ENCODE data around the gene SLC6A11.

SLC6A11 gene

DNA sequence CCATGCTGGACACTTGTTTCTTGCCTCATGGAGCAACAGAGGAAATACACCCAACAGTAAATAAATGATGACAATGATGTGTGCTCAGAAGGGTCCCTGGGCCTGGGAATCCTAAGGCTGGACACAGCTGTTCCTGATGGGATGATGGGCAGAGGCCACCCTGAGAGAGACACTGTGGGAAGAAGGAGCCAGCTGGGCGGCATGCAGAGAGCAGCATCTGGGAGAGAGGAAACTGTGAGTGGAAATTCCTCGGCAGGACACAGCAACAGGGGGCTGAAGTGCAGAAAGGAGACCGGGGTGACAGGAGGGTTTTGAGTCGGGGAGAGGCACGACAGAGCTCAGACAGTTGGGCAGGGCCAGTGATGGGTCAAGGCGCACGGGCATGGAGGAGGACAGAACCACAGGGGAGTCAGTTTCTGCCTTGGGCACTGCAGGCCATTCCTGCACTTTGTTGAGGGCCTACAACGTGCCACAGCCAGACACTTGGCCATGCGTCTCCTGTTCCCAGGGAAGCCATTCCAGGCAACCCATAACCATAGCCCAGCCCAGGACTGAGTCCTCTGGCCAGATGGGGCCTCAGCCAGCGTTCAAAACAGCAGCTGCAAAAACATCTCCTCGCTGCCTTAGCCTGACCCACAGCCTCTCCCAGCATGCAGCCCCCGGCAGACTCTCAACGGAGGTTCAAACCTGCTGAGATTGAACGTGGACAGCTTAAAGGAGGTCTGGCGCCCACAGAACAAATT is 139.9 kb downstream of the SLC6A11 start:
- TF ChIP-seq ZFP30 (CRISPR knock-in tag; IDR thresholded peaks at IDR 0.05), result no peak
- TF ChIP-seq PPARA (CRISPR knock-in tag; IDR thresholded peaks at IDR 0.05; ENCODE audit: borderline replicate concordance), result no peak
- no peak for TF ChIP-seq TOX (CRISPR knock-in tag; IDR thresholded peaks at IDR 0.05; ENCODE audit: borderline replicate concordance)
- TF ChIP-seq ZNF565 (CRISPR knock-in tag; conservative IDR thresholded peaks at IDR 0.05; ENCODE audit: low read depth), result no peak
- no peak for TF ChIP-seq TCF4 (CRISPR knock-in tag; IDR thresholded peaks at IDR 0.05; ENCODE audit: borderline replicate concordance)
- TF ChIP-seq ARNTL (CRISPR knock-in tag; IDR thresholded peaks at IDR 0.05; ENCODE audit: borderline replicate concordance, low read depth), result no peak
- TF ChIP-seq ZNF8 (CRISPR knock-in tag; IDR thresholded peaks at IDR 0.05), result no peak
- TF ChIP-seq, protein P1, sequence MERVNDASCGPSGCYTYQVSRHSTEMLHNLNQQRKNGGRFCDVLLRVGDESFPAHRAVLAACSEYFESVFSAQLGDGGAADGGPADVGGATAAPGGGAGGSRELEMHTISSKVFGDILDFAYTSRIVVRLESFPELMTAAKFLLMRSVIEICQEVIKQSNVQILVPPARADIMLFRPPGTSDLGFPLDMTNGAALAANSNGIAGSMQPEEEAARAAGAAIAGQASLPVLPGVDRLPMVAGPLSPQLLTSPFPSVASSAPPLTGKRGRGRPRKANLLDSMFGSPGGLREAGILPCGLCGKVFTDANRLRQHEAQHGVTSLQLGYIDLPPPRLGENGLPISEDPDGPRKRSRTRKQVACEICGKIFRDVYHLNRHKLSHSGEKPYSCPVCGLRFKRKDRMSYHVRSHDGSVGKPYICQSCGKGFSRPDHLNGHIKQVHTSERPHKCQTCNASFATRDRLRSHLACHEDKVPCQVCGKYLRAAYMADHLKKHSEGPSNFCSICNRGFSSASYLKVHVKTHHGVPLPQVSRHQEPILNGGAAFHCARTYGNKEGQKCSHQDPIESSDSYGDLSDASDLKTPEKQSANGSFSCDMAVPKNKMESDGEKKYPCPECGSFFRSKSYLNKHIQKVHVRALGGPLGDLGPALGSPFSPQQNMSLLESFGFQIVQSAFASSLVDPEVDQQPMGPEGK (CRISPR knock-in tag; IDR thresholded peaks at IDR 0.05; ENCODE audit: borderline replicate concordance), result no peak
- TF ChIP-seq RARB (CRISPR knock-in tag; IDR thresholded peaks at IDR 0.05), result no peak
- TF ChIP-seq SNAI2 (CRISPR knock-in tag; IDR thresholded peaks at IDR 0.05), result no peak
- TF ChIP-seq, protein P2, sequence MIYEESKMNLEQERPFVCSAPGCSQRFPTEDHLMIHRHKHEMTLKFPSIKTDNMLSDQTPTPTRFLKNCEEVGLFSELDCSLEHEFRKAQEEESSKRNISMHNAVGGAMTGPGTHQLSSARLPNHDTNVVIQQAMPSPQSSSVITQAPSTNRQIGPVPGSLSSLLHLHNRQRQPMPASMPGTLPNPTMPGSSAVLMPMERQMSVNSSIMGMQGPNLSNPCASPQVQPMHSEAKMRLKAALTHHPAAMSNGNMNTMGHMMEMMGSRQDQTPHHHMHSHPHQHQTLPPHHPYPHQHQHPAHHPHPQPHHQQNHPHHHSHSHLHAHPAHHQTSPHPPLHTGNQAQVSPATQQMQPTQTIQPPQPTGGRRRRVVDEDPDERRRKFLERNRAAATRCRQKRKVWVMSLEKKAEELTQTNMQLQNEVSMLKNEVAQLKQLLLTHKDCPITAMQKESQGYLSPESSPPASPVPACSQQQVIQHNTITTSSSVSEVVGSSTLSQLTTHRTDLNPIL (CRISPR knock-in tag; IDR thresholded peaks at IDR 0.05; ENCODE audit: low read depth), result no peak
- TF ChIP-seq CSDC2 (CRISPR knock-in tag; IDR thresholded peaks at IDR 0.05), result no peak
- no peak for TF ChIP-seq ZNF70 (CRISPR knock-in tag; IDR thresholded peaks at IDR 0.05)
- TF ChIP-seq ISL1 (CRISPR knock-in tag; IDR thresholded peaks at IDR 0.05), result no peak
- ATAC-seq, result no peak

DNA sequence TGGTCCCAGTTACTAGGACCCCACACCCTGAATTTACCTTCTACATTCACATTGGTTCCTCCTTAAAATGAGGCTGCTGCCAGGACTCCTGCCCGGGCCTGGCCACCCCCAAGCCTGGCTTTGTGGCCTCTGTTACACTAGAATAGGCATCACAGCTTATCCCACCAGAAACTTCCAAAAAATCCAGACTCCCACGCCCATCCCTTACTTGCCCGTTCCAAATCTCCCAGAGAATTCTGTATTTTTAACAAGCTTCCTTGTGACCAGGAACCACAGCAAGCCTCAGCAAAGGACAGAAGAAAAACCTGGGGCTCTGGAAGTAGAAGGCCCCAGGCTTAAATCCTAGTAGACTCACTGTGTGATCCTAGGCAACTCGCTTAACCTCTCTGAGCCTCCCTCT is 140.5 kb downstream of the SLC6A11 start:
- TF ChIP-seq GLIS3 (CRISPR knock-in tag; IDR thresholded peaks at IDR 0.05) (no peak), OSR1 (CRISPR knock-in tag; IDR thresholded peaks at IDR 0.05) (no peak), ZNF70 (CRISPR knock-in tag; IDR thresholded peaks at IDR 0.05) (no peak), TCF4 (CRISPR knock-in tag; IDR thresholded peaks at IDR 0.05; ENCODE audit: borderline replicate concordance) (no peak), ZFP30 (CRISPR knock-in tag; IDR thresholded peaks at IDR 0.05) (no peak), ARNTL (CRISPR knock-in tag; IDR thresholded peaks at IDR 0.05; ENCODE audit: borderline replicate concordance, low read depth) (no peak), ZFP3 (CRISPR knock-in tag; IDR thresholded peaks at IDR 0.05) (no peak), ESRRG (CRISPR knock-in tag; IDR thresholded peaks at IDR 0.05) (no peak), RARB (CRISPR knock-in tag; IDR thresholded peaks at IDR 0.05) (no peak), ZNF8 (CRISPR knock-in tag; IDR thresholded peaks at IDR 0.05) (no peak), ZNF565 (CRISPR knock-in tag; conservative IDR thresholded peaks at IDR 0.05; ENCODE audit: low read depth) (no peak)
- TF ChIP-seq, protein P3, sequence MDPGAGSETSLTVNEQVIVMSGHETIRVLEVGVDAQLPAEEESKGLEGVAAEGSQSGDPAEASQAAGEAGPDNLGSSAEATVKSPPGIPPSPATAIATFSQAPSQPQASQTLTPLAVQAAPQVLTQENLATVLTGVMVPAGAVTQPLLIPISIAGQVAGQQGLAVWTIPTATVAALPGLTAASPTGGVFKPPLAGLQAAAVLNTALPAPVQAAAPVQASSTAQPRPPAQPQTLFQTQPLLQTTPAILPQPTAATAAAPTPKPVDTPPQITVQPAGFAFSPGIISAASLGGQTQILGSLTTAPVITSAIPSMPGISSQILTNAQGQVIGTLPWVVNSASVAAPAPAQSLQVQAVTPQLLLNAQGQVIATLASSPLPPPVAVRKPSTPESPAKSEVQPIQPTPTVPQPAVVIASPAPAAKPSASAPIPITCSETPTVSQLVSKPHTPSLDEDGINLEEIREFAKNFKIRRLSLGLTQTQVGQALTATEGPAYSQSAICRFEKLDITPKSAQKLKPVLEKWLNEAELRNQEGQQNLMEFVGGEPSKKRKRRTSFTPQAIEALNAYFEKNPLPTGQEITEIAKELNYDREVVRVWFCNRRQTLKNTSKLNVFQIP (CRISPR knock-in tag; IDR thresholded peaks at IDR 0.05; ENCODE audit: borderline replicate concordance, low read depth), result no peak
- TF ChIP-seq, protein P4, sequence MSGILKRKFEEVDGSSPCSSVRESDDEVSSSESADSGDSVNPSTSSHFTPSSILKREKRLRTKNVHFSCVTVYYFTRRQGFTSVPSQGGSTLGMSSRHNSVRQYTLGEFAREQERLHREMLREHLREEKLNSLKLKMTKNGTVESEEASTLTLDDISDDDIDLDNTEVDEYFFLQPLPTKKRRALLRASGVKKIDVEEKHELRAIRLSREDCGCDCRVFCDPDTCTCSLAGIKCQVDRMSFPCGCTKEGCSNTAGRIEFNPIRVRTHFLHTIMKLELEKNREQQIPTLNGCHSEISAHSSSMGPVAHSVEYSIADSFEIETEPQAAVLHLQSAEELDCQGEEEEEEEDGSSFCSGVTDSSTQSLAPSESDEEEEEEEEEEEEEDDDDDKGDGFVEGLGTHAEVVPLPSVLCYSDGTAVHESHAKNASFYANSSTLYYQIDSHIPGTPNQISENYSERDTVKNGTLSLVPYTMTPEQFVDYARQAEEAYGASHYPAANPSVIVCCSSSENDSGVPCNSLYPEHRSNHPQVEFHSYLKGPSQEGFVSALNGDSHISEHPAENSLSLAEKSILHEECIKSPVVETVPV (CRISPR knock-in tag; IDR thresholded peaks at IDR 0.05), result no peak
- TF ChIP-seq, protein P1 (CRISPR knock-in tag; IDR thresholded peaks at IDR 0.05; ENCODE audit: borderline replicate concordance), result no peak
- no peak for ATAC-seq

DNA sequence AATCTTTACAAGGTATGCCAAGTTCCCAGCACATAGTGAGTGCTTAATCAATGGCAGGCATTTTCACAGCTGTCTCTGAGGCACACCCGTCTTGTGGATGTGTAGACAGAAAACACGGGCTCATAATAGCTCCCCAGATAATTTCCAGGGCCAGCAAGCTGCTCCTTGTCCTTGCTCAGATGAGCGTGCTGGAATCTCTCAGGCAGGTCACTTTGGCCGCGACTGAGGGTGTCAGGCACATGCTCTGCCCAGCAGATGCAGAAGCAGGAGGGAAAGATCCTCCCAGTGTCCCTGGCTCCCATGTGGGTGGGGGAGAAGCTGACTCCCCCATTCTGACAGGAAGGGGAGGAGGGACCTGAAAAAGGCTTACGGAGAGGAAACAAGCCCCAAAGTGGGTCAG is 141.0 kb downstream of the SLC6A11 start:
- TF ChIP-seq ZNF8 (CRISPR knock-in tag; IDR thresholded peaks at IDR 0.05), result no peak
- TF ChIP-seq ZFP3 (CRISPR knock-in tag; IDR thresholded peaks at IDR 0.05), result no peak
- TF ChIP-seq, protein P4 (CRISPR knock-in tag; IDR thresholded peaks at IDR 0.05), result no peak
- no peak for TF ChIP-seq RARB (CRISPR knock-in tag; IDR thresholded peaks at IDR 0.05)
- no peak for TF ChIP-seq ZC3H10 (CRISPR knock-in tag; IDR thresholded peaks at IDR 0.05)
- ATAC-seq, result no peak

All from SK-N-SH treated with all-trans-retinoic acid at 6 μM for 48 hours (cell line).